Right atrium auricular region (tissue), 2 donors: ENCODE results near the gene FOXP1. TPM values are rescaled to one million over a fixed set of nuclear protein-coding genes. Genes with fewer than 3 reads are reported as not detected.

Experiments
- DNase-seq: peaks from one replicate; pipeline ENCODE4 v3.0.0-alpha.2; 2019; ENCODE audit warnings: low spot score
- H3K27ac ChIP-seq, 2 donors: fragments of 200-600 bp; sonication (generic); 1 replicate in 1 of 2; 2 replicates in 1 of 2; pipeline ENCODE4 v1.5.1; 2016 to 2019
- H3K27me3 ChIP-seq, 2 donors: fragments of 200-600 bp; sonication (generic); one replicate each; pipeline versions ENCODE4 v1.5.1 to v1.6.0; 2017 to 2019
- H3K36me3 ChIP-seq: fragments of 200-600 bp; sonication (generic); one replicate; pipeline ENCODE4 v1.5.1; 2016
- H3K4me1 ChIP-seq, 2 donors: fragments of 200-600 bp; sonication (generic); one replicate each; pipeline versions ENCODE4 v1.5.1 to v1.6.0; 2017 to 2019
- H3K4me3 ChIP-seq, 2 donors: fragments of 200-600 bp; sonication (generic); 1 replicate in 1 of 2; 2 replicates in 1 of 2; pipeline ENCODE4 v1.5.1; 2017 to 2019; ENCODE audit warnings: mild to moderate bottlenecking in 1 of 2, moderate library complexity in 1 of 2
- H3K9me3 ChIP-seq, 2 donors: fragments of 200-600 bp; sonication (generic); one replicate each; pipeline ENCODE4 v1.5.1; 2019
- CTCF ChIP-seq, 2 donors: fragments of 200-600 bp; sonication (generic); IDR thresholded peaks; one replicate each; pipeline ENCODE4 v1.5.1; 2019; ENCODE audit warnings: antibody characterized with exemption in 2 of 2
- total RNA-seq, 2 donors: library from RNA; depleted of rRNA; stranded (reverse); fragments of >200 nt; gene quantifications; one replicate each; pipeline ENCODE4 v1.1.0, GENCODE V29; 2016

FOXP1 gene
- total RNA-seq, 2 donors from 2014 or later, result 39.2 to 59.0 TPM

DNA sequence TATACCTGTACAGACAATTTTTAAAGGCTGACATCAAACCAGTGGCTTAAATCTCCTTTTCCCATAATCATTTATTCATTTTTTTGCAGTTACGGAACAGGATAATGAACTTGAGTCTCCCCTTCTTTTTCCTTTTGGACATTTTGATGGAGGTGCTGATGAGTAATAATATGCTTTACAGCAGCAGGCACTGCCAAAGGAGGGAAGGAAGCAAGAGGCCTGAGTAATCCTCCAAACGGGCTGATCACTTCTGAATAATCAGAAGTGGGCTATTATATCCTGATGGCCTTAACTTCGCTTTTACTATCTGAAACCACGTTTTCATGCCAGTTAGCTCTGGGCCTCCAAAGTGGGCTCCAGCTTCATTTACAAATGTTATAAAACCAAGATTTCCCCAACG, 527.2 kb downstream of the FOXP1 start:
- peak overlapping the region in 1 of 2 donors; percentile 3 for H3K4me3 ChIP-seq
- DNase-seq, result no peak

DNA sequence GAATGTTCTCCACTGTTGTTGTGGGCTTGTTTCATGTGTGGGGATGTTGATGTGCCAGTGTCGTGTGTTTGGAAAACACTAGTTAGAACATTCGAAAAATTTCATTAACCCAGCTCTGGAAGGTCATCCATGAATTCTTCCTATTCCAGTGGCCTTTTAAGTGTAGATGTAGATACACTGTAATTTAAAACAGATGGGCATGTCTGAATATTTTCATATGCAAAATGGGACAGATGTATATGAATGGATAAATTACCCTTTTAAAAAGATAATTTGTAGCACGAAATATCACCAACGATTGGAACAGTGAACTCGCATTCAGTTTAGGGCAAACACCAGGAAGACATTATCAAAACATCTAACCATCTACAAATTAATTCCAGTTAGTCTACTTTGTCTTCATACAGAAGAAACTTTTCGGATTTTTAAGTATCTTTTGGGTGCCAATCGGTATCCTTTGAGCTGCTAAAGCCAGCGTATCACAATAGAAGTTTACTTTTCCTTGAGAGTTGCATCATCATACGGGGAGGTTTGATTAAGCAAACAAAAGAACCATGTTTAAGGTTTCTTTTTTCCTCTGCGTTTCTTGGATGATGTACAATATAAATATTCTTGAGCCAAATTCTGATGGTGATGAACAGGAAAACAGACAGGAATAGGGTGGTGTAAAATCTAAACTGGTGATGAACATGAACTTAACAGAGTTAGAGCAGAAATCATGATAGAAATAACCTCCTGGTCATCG, 528.1 kb downstream of the FOXP1 start:
- H3K4me1 ChIP-seq, result peaks cover 0 to 95% of the 10 kb centered on the region in 2 donors
- H3K4me3 ChIP-seq, result no peak overlapping the region
- no peaks in the 10 kb centered on the region for H3K9me3 ChIP-seq
- DNase-seq, result no peak
- no peak for TF ChIP-seq CTCF (IDR thresholded peaks at IDR 0.05)
- H3K36me3 ChIP-seq, result peaks cover 13% of the 10 kb centered on the region
- H3K27ac ChIP-seq, result peak overlapping the region; percentile 30 to 44
- H3K27me3 ChIP-seq, result no peaks in the 10 kb centered on the region

More for the DNA sequence above, 527.2 kb downstream of the FOXP1 start:
- TF ChIP-seq CTCF (IDR thresholded peaks at IDR 0.05), result no peak
- Histone ChIP-seq H3K27ac (peak overlapping the region; percentile 30 to 44), H3K36me3 (peaks cover 10% of the 10 kb centered on the region), H3K9me3 (no peaks in the 10 kb centered on the region), H3K4me1 (peaks cover 0 to 94% of the 10 kb centered on the region in 2 donors), H3K27me3 (no peaks in the 10 kb centered on the region)

DNA sequence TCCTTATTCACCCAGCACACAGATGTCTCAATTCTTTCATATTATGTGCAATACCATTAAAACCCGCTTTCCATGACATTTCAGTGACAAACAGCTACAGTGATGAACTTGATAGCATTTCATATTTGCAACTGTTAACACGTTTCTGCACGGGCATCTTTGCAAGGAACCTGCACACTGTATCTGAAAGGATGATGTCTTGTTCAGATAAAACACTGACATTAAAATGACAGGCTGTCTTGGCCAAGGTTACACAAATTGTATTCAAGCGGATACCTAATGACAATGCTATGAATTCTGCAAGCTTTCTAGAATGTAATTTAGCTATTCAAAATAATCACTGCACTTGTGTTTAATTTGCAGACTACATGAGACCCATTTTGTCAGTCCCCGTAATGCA, 529.2 kb downstream of the FOXP1 start:
- H3K9me3 ChIP-seq, result no peaks in the 10 kb centered on the region
- H3K27me3 ChIP-seq, result no peaks in the 10 kb centered on the region
- no peak for DNase-seq
- H3K36me3 ChIP-seq, result peaks cover 18% of the 10 kb centered on the region
- H3K4me3 ChIP-seq, result no peak overlapping the region
- H3K27ac ChIP-seq, result no peak overlapping the region
- no peak for TF ChIP-seq CTCF (IDR thresholded peaks at IDR 0.05)
- peaks cover 0 to 95% of the 10 kb centered on the region in 2 donors for H3K4me1 ChIP-seq

GRCh38 chr3:71053495-71053894, 530.0 kb downstream of the FOXP1 start:
- Histone ChIP-seq H3K4me1 (peaks cover 0 to 95% of the 10 kb centered on the region in 2 donors), H3K27me3 (no peaks in the 10 kb centered on the region), H3K9me3 (no peaks in the 10 kb centered on the region), H3K4me3 (no peak overlapping the region), H3K27ac (peak overlapping the region in 1 of 2 donors; percentile 5), H3K36me3 (peaks cover 18% of the 10 kb centered on the region)
- no peak for DNase-seq
- TF ChIP-seq CTCF (IDR thresholded peaks at IDR 0.05), result no peak

- no peak for TF ChIP-seq CTCF (IDR thresholded peaks at IDR 0.05)
- Histone ChIP-seq H3K4me3 (no peak overlapping the region), H3K4me1 (peaks cover 0 to 95% of the 10 kb centered on the region in 2 donors)
Measured at GRCh38 chr3:71052716-71053115, 530.8 kb downstream of the FOXP1 start.

More at GRCh38 chr3:71052716-71053115, 530.8 kb downstream of the FOXP1 start:
- Histone ChIP-seq H3K36me3 (peaks cover 18% of the 10 kb centered on the region), H3K9me3 (no peaks in the 10 kb centered on the region), H3K27me3 (no peaks in the 10 kb centered on the region), H3K27ac (peak overlapping the region in 1 of 2 donors; percentile 5)
- no peak for DNase-seq
